WERI-Rb-1 (cell line): Measurements from ENCODE around the gene SLC41A3.

Source experiments
- DNase-seq: peaks from one replicate; pipeline ENCODE4 v3.0.0-alpha.2; 2020
- H3K27ac ChIP-seq: fragments of 250-450 bp; sonication (Bioruptor Pico); 2 replicates; pipeline ENCODE4 v1.5.1; 2020; ENCODE audit warnings: mild to moderate bottlenecking, moderate library complexity
- H3K27me3 ChIP-seq: fragments of 250-450 bp; sonication (Bioruptor Pico); 2 replicates; pipeline ENCODE4 v1.5.1; 2021; ENCODE audit warnings: mild to moderate bottlenecking, low read depth, moderate library complexity; ENCODE audit not compliant: insufficient read depth, severe bottlenecking
- H3K36me3 ChIP-seq: fragments of 250-450 bp; sonication (Bioruptor Pico); 2 replicates; pipeline ENCODE4 v1.5.1; 2020; ENCODE audit warnings: mild to moderate bottlenecking, moderate library complexity
- H3K4me3 ChIP-seq: 2 replicates; pipeline ENCODE4 v1.5.1; 2011; ENCODE audit warnings: low read depth, mild to moderate bottlenecking, control low read depth, low read length
- H3K9me3 ChIP-seq: fragments of 250-450 bp; sonication (Bioruptor Pico); 2 replicates; pipeline ENCODE4 v1.5.1; 2021; ENCODE audit warnings: mild to moderate bottlenecking, moderate library complexity; ENCODE audit not compliant: severe bottlenecking
- CTCF ChIP-seq: IDR thresholded peaks from 2 replicates; pipeline ENCODE4 v1.5.1; 2011; ENCODE audit warnings: low read depth, mild to moderate bottlenecking, control low read depth, inconsistent platforms, low read length

The SLC41A3 gene

GRCh38 chr3:126113733-126114442, 30.0 kb upstream of the SLC41A3 start:
- DNase-seq: peak; percentile 56
- Histone ChIP-seq H3K4me3 (no peak overlapping the region), H3K27me3 (no peaks in the 10 kb centered on the region), H3K36me3 (no peaks in the 10 kb centered on the region), H3K27ac (no peak overlapping the region), H3K9me3 (no peaks in the 10 kb centered on the region)
- peak; percentile 74 for TF ChIP-seq CTCF

- no peak for TF ChIP-seq CTCF
Measured at GRCh38 chr3:126113238-126113555, 29.3 kb upstream of the SLC41A3 start.

GRCh38 chr3:126112531-126113237, 28.8 kb upstream of the SLC41A3 start:
- Histone ChIP-seq H3K4me3 (no peak overlapping the region), H3K36me3 (no peaks in the 10 kb centered on the region), H3K9me3 (no peaks in the 10 kb centered on the region), H3K27ac (no peak overlapping the region), H3K27me3 (no peaks in the 10 kb centered on the region)
- DNase-seq: no peak
- no peak for TF ChIP-seq CTCF

More at GRCh38 chr3:126113238-126113555, 29.3 kb upstream of the SLC41A3 start:
- DNase-seq: no peak
- Histone ChIP-seq H3K36me3 (no peaks in the 10 kb centered on the region), H3K9me3 (no peaks in the 10 kb centered on the region), H3K27ac (no peak overlapping the region), H3K27me3 (no peaks in the 10 kb centered on the region), H3K4me3 (no peak overlapping the region)

GRCh38 chr3:126111566-126112475, 27.9 kb upstream of the SLC41A3 start:
- Histone ChIP-seq H3K27ac (no peak overlapping the region), H3K36me3 (no peaks in the 10 kb centered on the region), H3K4me3 (no peak overlapping the region), H3K27me3 (no peaks in the 10 kb centered on the region), H3K9me3 (no peaks in the 10 kb centered on the region)
- DNase-seq: no peak
- no peak for TF ChIP-seq CTCF

GRCh38 chr3:126111126-126111551, 27.2 kb upstream of the SLC41A3 start:
- H3K27ac ChIP-seq: no peak overlapping the region
- DNase-seq: no peak
- H3K9me3 ChIP-seq: no peaks in the 10 kb centered on the region
- H3K4me3 ChIP-seq: no peak overlapping the region
- no peak for TF ChIP-seq CTCF
- H3K36me3 ChIP-seq: no peaks in the 10 kb centered on the region
- H3K27me3 ChIP-seq: no peaks in the 10 kb centered on the region
